ENCODE data around the gene USP3.

USP3 gene

GRCh38 chr15:63623232-63623969 is 119.0 kb downstream of the USP3 start:
- TF ChIP-seq CTCF (IDR thresholded peaks at IDR 0.05; ENCODE audit: extremely low read depth, missing control alignments), result no peak
- DNase-seq (ENCODE audit: low spot score), result no peak

GRCh38 chr15:63626955-63627354 is 122.6 kb downstream of the USP3 start:
- peak; percentile 50 for DNase-seq (ENCODE audit: low spot score)
- no peak for TF ChIP-seq CTCF (IDR thresholded peaks at IDR 0.05; ENCODE audit: extremely low read depth, missing control alignments)

GRCh38 chr15:63628123-63628822 is 123.9 kb downstream of the USP3 start:
- DNase-seq (ENCODE audit: low spot score), result no peak
- no peak for TF ChIP-seq CTCF (IDR thresholded peaks at IDR 0.05; ENCODE audit: extremely low read depth, missing control alignments)

GRCh38 chr15:63630036-63630751 is 125.8 kb downstream of the USP3 start:
- no peak for DNase-seq (ENCODE audit: low spot score)
- no peak for TF ChIP-seq CTCF (IDR thresholded peaks at IDR 0.05; ENCODE audit: extremely low read depth, missing control alignments)

- DNase-seq (ENCODE audit: low spot score), result no peak
- no peak for TF ChIP-seq CTCF (IDR thresholded peaks at IDR 0.05; ENCODE audit: extremely low read depth, missing control alignments)
Observed at GRCh38 chr15:63633312-63633711, 128.9 kb downstream of the USP3 start.

GRCh38 chr15:63634154-63634553 is 129.8 kb downstream of the USP3 start:
- TF ChIP-seq CTCF (IDR thresholded peaks at IDR 0.05; ENCODE audit: extremely low read depth, missing control alignments), result no peak
- no peak for DNase-seq (ENCODE audit: low spot score)

- DNase-seq (ENCODE audit: low spot score), result no peak
- TF ChIP-seq CTCF (IDR thresholded peaks at IDR 0.05; ENCODE audit: extremely low read depth, missing control alignments), result no peak
Observed at GRCh38 chr15:63636518-63637061, 132.2 kb downstream of the USP3 start.
